Thoracic aorta (tissue), 2 donors: ENCODE results near the gene PRUNE2. TPM values are rescaled to one million over a fixed set of nuclear protein-coding genes. Genes with fewer than 3 reads are reported as not detected.

Experiments used
- ATAC-seq: fragments of 150-250 bp; one replicate; pipeline ENCODE4 v1.8.0; 2017; ENCODE audit warnings: low read depth; ENCODE audit not compliant: insufficient number of reproducible peaks, low FRiP score
- DNase-seq: peaks from one replicate; pipeline ENCODE4 v3.0.0-alpha.2; 2020; ENCODE audit warnings: low spot score
- H3K27ac ChIP-seq, 2 donors: fragments of 200-600 bp; sonication (generic); 1 replicate in 1 of 2; 2 replicates in 1 of 2; pipeline ENCODE4 v1.5.1; 2016; ENCODE audit warnings: mild to moderate bottlenecking in 2 of 2, moderate library complexity in 2 of 2
- H3K27me3 ChIP-seq: fragments of 200-600 bp; sonication (generic); replicated peaks from 2 replicates; pipeline ENCODE4 v1.6.0; 2016; ENCODE audit warnings: mild to moderate bottlenecking; ENCODE audit not compliant: insufficient read depth
- H3K36me3 ChIP-seq: fragments of 200-600 bp; sonication (generic); one replicate; pipeline ENCODE4 v1.5.1; 2016
- H3K4me1 ChIP-seq, 2 donors: fragments of 200-600 bp; sonication (generic); 1 replicate in 1 of 2; 2 replicates in 1 of 2; pipeline versions ENCODE4 v1.5.1 to v1.6.0; 2016; ENCODE audit warnings: low read depth in 2 of 2, mild to moderate bottlenecking in 1 of 2; ENCODE audit not compliant: control insufficient read depth in 1 of 2
- H3K4me3 ChIP-seq: fragments of 200-600 bp; sonication (generic); 2 replicates; pipeline ENCODE4 v1.5.1; 2016; ENCODE audit warnings: mild to moderate bottlenecking
- H3K9me3 ChIP-seq: fragments of 200-600 bp; sonication (generic); 2 replicates; pipeline ENCODE4 v1.5.1; 2016
- total RNA-seq, 2 donors: library from RNA; depleted of rRNA; stranded (reverse); fragments of >200 nt; gene quantifications; one replicate each; pipeline versions ENCODE4 v1.1.0 to v1.2.3, GENCODE V29; 2016
- TF ChIP-seq, protein P1 (sequence below): fragments of 200-600 bp; sonication (generic); IDR thresholded peaks from one replicate; pipeline ENCODE4 v1.5.1; 2019; ENCODE audit warnings: antibody characterized with exemption

Gene PRUNE2
- total RNA-seq, 2 donors from 2014 or later = 360 to 420 TPM

- Histone ChIP-seq H3K27me3 (no peaks in the 10 kb centered on the region), H3K4me3 (no peak overlapping the region), H3K4me1 (peaks cover 0 to 11% of the 10 kb centered on the region in 2 donors), H3K27ac (no peak overlapping the region), H3K36me3 (peaks cover 21% of the 10 kb centered on the region), H3K9me3 (no peaks in the 10 kb centered on the region)
- TF ChIP-seq, protein P1, sequence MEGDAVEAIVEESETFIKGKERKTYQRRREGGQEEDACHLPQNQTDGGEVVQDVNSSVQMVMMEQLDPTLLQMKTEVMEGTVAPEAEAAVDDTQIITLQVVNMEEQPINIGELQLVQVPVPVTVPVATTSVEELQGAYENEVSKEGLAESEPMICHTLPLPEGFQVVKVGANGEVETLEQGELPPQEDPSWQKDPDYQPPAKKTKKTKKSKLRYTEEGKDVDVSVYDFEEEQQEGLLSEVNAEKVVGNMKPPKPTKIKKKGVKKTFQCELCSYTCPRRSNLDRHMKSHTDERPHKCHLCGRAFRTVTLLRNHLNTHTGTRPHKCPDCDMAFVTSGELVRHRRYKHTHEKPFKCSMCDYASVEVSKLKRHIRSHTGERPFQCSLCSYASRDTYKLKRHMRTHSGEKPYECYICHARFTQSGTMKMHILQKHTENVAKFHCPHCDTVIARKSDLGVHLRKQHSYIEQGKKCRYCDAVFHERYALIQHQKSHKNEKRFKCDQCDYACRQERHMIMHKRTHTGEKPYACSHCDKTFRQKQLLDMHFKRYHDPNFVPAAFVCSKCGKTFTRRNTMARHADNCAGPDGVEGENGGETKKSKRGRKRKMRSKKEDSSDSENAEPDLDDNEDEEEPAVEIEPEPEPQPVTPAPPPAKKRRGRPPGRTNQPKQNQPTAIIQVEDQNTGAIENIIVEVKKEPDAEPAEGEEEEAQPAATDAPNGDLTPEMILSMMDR = no peak
- DNase-seq (no peak), ATAC-seq (no peak)
Observed at GRCh38 chr9:76626141-76626540, 279.8 kb downstream of the PRUNE2 start.

- peaks cover 15 to 27% of the 10 kb centered on the region in 2 donors for H3K4me1 ChIP-seq
- no peaks in the 10 kb centered on the region for H3K27me3 ChIP-seq
- ATAC-seq (no peak), DNase-seq (no peak)
- H3K27ac ChIP-seq = no peak overlapping the region
- no peaks in the 10 kb centered on the region for H3K9me3 ChIP-seq
- peaks cover 13% of the 10 kb centered on the region for H3K36me3 ChIP-seq
- no peak overlapping the region for H3K4me3 ChIP-seq
- TF ChIP-seq, protein P1 = no peak
Observed at GRCh38 chr9:76624391-76625048, 281.4 kb downstream of the PRUNE2 start.

GRCh38 chr9:76620996-76621395 lies 284.9 kb downstream of the PRUNE2 start:
- Histone ChIP-seq H3K36me3 (peaks cover 7% of the 10 kb centered on the region), H3K27me3 (no peaks in the 10 kb centered on the region), H3K27ac (peak overlapping the region in 1 of 2 donors; percentile 14), H3K4me1 (peaks cover 29 to 49% of the 10 kb centered on the region in 2 donors), H3K9me3 (no peaks in the 10 kb centered on the region), H3K4me3 (no peak overlapping the region)
- TF ChIP-seq, protein P1 = no peak
- DNase-seq (no peak), ATAC-seq (no peak)

DNA sequence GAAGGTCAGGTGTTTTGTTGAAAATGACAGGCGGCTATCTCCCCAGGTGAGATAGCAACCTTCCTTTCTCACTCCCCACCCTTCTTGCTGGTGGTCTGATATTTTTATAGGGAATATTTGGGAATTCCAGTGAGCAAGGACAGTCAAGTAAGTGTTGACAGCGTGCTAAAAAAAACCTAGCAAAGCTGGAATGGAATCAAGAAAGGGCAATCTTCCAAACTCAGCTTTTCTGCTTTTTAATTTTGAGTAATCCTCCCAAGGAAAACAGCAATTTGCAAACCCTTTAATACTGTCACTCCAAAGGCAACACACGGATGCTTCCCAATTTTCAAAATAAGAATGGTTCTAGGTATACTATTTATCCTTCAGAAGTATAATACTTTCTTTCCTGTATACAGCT lies 285.3 kb downstream of the PRUNE2 start:
- no peaks in the 10 kb centered on the region for H3K27me3 ChIP-seq
- TF ChIP-seq, protein P1 = no peak
- peaks cover 29 to 49% of the 10 kb centered on the region in 2 donors for H3K4me1 ChIP-seq
- no peak overlapping the region for H3K4me3 ChIP-seq
- H3K36me3 ChIP-seq = peaks cover 7% of the 10 kb centered on the region
- DNase-seq (no peak), ATAC-seq (no peak)
- H3K9me3 ChIP-seq = no peaks in the 10 kb centered on the region
- peak overlapping the region in 1 of 2 donors; percentile 14 for H3K27ac ChIP-seq

- no peak overlapping the region for H3K4me3 ChIP-seq
- no peaks in the 10 kb centered on the region for H3K9me3 ChIP-seq
- TF ChIP-seq, protein P1 = no peak
- DNase-seq = no peak
- no peaks in the 10 kb centered on the region for H3K27me3 ChIP-seq
- peak overlapping the region in 1 of 2 donors; percentile 54 for H3K27ac ChIP-seq
- peaks cover 29 to 49% of the 10 kb centered on the region in 2 donors for H3K4me1 ChIP-seq
- ATAC-seq = no peak
- peaks cover 7% of the 10 kb centered on the region for H3K36me3 ChIP-seq
Observed at GRCh38 chr9:76619640-76620039, 286.3 kb downstream of the PRUNE2 start.
